HG03575 (cell line): Measurements from ENCODE around the gene DSC3.
"Not testable (repeated sequence)": the region's sequence is repeated elsewhere in the genome, so short reads cannot be mapped to it uniquely, and the experiment has no call there.

Source experiments
- ATAC-seq: cut with Tn5 transposase; IDR thresholded peaks from one replicate; pipeline ENCODE4 v1.9.1; 2021; ENCODE audit not compliant: unreplicated experiment, insufficient number of reproducible peaks, low FRiP score; ENCODE audit errors: extremely low read depth

The DSC3 gene

GRCh38 chr18:31043709-31044108, 1.2 kb upstream of the DSC3 start:
- no peak for ATAC-seq

- ATAC-seq, result no peak
Observed at GRCh38 chr18:31042084-31042405, 497 bp downstream of the DSC3 start.

- ATAC-seq, result no peak
Observed at GRCh38 chr18:31041271-31042083, 1.1 kb downstream of the DSC3 start.

GRCh38 chr18:31040686-31041270, 1.8 kb downstream of the DSC3 start:
- no peak for ATAC-seq

GRCh38 chr18:31039426-31039825, 3.1 kb downstream of the DSC3 start:
- ATAC-seq, result no peak

GRCh38 chr18:31037686-31038085, 4.9 kb downstream of the DSC3 start:
- ATAC-seq, result not testable (repeated sequence)

- no peak for ATAC-seq
Observed at GRCh38 chr18:31034541-31034940, 8.0 kb downstream of the DSC3 start.

GRCh38 chr18:31030574-31031278, 11.8 kb downstream of the DSC3 start:
- ATAC-seq, result no peak

- no peak for ATAC-seq
Observed at GRCh38 chr18:31015715-31016434, 26.7 kb downstream of the DSC3 start.

GRCh38 chr18:31011455-31011854, 31.1 kb downstream of the DSC3 start:
- not testable (repeated sequence) for ATAC-seq

- ATAC-seq, result no peak
Observed at GRCh38 chr18:31010601-31011000, 31.9 kb downstream of the DSC3 start.

GRCh38 chr18:30999887-31000628, 42.5 kb downstream of the DSC3 start:
- no peak for ATAC-seq

GRCh38 chr18:30999186-30999585, 43.4 kb downstream of the DSC3 start:
- no peak for ATAC-seq

GRCh38 chr18:30997223-30997622, 45.3 kb downstream of the DSC3 start:
- no peak for ATAC-seq

GRCh38 chr18:30992231-30992630, 50.3 kb downstream of the DSC3 start:
- ATAC-seq, result no peak

GRCh38 chr18:30991397-30991796, 51.1 kb downstream of the DSC3 start:
- no peak for ATAC-seq

- ATAC-seq, result no peak
Observed at GRCh38 chr18:30989141-30989540, 53.4 kb downstream of the DSC3 start.

- no peak for ATAC-seq
Observed at GRCh38 chr18:30988440-30988839, 54.1 kb downstream of the DSC3 start.
